Epithelial cell of esophagus (primary cell): ENCODE results near the gene DNAH3.

Experiments used
- DNase-seq: peaks from one replicate; pipeline ENCODE4 v3.0.0; 2010; ENCODE audit warnings: low read depth
- H3K4me3 ChIP-seq: 2 replicates; pipeline ENCODE4 v1.5.1; 2011; ENCODE audit warnings: mild to moderate bottlenecking, low read length, control low read depth
- CTCF ChIP-seq: IDR thresholded peaks from 2 replicates; pipeline ENCODE4 v1.5.1; 2011; ENCODE audit warnings: low read depth, mild to moderate bottlenecking, low read length, control low read depth, inconsistent platforms; ENCODE audit not compliant: insufficient read depth; ENCODE audit errors: missing control alignments

Gene DNAH3

DNA sequence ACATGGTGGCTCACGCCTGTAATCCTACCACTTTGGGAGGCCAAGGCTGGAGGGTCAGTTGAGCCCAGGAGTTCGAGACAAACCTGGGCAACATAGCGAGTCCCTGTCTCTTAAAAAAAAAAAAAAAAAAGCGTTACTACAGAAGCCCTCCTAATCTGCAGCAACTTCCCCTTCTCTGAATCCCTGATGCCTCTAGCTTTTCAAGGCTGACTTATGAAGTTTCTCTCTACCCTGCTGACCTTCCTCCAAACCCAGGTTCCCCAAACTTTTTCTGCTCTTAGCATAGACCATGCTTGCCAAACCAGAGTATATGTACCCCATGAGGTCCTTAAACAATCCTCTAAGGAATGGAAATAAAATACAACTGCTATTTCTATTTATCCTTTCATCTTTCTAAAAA, 233.7 kb downstream of the DNAH3 start:
- no peak for DNase-seq
- no peak for TF ChIP-seq CTCF
- no peak overlapping the region for H3K4me3 ChIP-seq

DNA sequence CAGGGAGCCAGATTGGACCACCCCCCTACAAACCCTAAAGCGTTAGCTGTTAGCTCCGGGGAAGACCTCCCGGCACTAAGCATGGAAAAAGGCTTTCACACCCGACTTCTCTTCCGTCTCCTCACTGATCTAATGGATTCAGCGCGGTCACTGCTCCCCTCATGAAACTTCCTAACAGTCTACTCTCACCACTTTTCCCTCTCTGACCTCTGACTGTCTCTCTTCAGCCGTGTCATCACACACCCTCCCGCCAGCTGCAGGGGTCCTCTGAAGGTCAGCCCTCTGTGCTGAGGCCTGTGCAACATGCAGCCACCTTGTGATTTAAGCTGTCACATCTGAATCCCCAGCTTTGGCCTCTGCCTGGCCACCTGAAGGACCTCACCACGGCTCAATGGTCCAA, 234.4 kb downstream of the DNAH3 start:
- no peak for TF ChIP-seq CTCF
- DNase-seq: no peak
- no peak overlapping the region for H3K4me3 ChIP-seq

GRCh38 chr16:20911361-20911760, 239.3 kb downstream of the DNAH3 start:
- peak; percentile 88 for DNase-seq
- no peak overlapping the region for H3K4me3 ChIP-seq
- TF ChIP-seq CTCF: no peak

GRCh38 chr16:20910781-20911321, 239.8 kb downstream of the DNAH3 start:
- no peak for TF ChIP-seq CTCF
- no peak overlapping the region for H3K4me3 ChIP-seq
- peak; percentile 93 for DNase-seq

DNA sequence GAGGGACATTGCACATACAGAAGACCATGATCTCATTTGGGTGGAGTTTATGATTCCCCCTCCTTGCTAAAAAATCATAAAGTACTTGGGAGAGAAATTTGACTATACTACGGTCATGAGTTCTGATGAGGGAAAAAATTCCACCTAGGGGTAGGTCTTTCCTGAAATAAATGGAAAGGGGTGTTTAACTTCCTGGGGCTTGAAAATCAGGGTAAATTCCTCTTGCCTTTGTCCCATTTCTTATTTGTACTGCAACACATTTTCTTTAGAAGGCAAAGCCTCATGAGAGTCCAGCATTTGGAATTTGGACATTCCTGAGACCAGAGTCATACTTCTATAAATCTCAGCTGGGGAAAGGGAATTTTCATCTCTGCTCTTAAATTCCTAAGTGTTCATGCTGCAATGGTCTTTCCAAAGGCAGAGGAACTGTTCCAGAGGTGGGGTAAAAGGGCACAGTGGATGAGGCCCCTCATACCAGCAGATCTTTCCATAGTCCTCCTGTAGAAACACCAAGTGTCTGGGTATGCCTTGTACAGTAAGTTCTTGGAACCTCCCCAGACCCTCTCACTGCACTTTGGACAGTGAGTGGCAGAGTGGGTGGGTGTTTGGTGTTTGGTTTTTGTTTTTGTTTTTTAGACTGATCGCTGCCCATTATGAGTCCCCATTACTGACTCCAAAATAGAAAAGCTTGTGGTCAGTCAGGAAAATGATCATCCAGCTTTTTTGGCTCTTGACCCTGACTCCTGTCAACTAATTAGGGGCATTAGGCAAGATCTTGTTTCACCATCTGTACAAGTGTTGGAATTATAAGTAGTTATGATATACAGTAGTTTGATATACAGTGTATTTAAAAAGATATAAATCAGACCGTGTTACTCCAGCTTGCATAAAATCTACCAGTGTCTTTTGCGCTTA, 244.0 kb downstream of the DNAH3 start:
- H3K4me3 ChIP-seq: no peak overlapping the region
- no peak for TF ChIP-seq CTCF
- peak; percentile 43 for DNase-seq

DNA sequence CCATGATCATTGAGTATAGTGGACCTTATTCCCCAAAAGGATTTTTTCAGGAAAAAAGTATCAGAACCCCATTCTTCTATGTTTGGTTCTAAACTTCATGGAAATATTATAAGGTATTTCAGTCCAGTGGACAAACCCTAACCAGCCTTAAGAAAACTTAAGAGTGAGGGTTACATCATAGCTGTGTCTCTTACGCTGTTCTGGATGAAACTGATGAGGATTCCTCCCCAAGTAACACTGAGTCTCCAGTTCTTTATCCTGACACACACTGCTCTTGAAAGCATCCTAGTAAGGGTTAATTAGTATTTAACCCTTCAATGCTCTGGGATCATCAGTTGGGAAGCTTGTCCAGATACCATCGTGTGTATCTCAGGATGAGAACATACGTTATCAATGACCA, 245.1 kb downstream of the DNAH3 start:
- no peak for TF ChIP-seq CTCF
- H3K4me3 ChIP-seq: no peak overlapping the region
- DNase-seq: no peak

GRCh38 chr16:20904507-20905081, 246.1 kb downstream of the DNAH3 start:
- TF ChIP-seq CTCF: no peak
- DNase-seq: peak; percentile 41
- no peak overlapping the region for H3K4me3 ChIP-seq
